ENCODE results near the gene FGF19. TPM values are rescaled to one million over a fixed set of nuclear protein-coding genes. Genes with fewer than 3 reads are reported as not detected.

The FGF19 gene
- total and polyA plus RNA-seq, 2 donors (not counting 1 experiment from before 2014, with no cell fraction given): not detected

- POLR2A ChIA-PET: no interaction called here
- H3K4me2 ChIP-seq (replicated peaks; ENCODE audit: low read depth, low read length, poor library complexity, severe bottlenecking): no peak overlapping the region
- Mint-ChIP-seq H3K9me3 (ENCODE audit: insufficient read depth) (no peaks in the 10 kb centered on the region), H3K27me3 (peaks cover 6% of the 10 kb centered on the region), H3K4me1 (peaks cover 20% of the 10 kb centered on the region), H3K4me3 (no peak overlapping the region), H3K27ac (no peak overlapping the region)
- CTCF ChIA-PET: no interaction called here
- H3K79me2 ChIP-seq (ENCODE audit: control insufficient read depth, insufficient read depth, low read length): peaks cover 26% of the 10 kb centered on the region
- H3K9ac ChIP-seq (ENCODE audit: low read length): no peak overlapping the region
- peaks cover 0 to 3% (median 0%) of the 10 kb centered on the region in 4 experiments for H3K27me3 ChIP-seq (replicated peaks in 1 of 4; ENCODE audit: control extremely low read depth in 1 of 4, control insufficient read depth in 3 of 4, insufficient read depth in 4 of 4, low read length in 3 of 4)
- TF ChIP-seq EZH2 (IDR thresholded peaks at IDR 0.05; ENCODE audit: borderline replicate concordance, insufficient read depth, low read depth, low read length, poor library complexity, severe bottlenecking) (no peak), CTCF (IDR thresholded peaks at IDR 0.05) (no peak)
- intact Hi-C loops (cut with micrococcal nuclease): loop anchor here (10.0 kb wide), 2 partner anchors 383 to 773 kb away; partner anchors contain the start of genes IGHMBP2, MRPL21 and MYEOV
- H3K36me3 ChIP-seq (replicated peaks in 1 of 2; ENCODE audit: control extremely low read depth in 1 of 2, control insufficient read depth in 1 of 2, extremely low read depth in 1 of 2, insufficient read depth in 2 of 2, low read length in 1 of 2): peaks cover 0 to 2% of the 10 kb centered on the region in 2 experiments
- DNase-seq (no peak), ATAC-seq (ENCODE audit: low read depth) (no peak)
- H3K9me3 ChIP-seq (ENCODE audit: control extremely low read depth in 1 of 3, control insufficient read depth in 2 of 3, insufficient read depth in 1 of 3, low read length in 2 of 3): no peaks in the 10 kb centered on the region
- H3K4me1 ChIP-seq (ENCODE audit: control insufficient read depth in 2 of 2, insufficient read depth in 2 of 2, low read length in 2 of 2): peaks cover 20 to 23% of the 10 kb centered on the region in 2 donors
- no peak overlapping the region for H3K27ac ChIP-seq (ENCODE audit: low read length in 2 of 2)
- WGBS (ENCODE audit: insufficient coverage): no CpG with 5 or more reads among the region's 2 CpGs
- no peak overlapping the region for H2AFZ ChIP-seq (ENCODE audit: insufficient read depth, low read depth, low read length, poor library complexity, severe bottlenecking)
- H4K20me1 ChIP-seq (ENCODE audit: control insufficient read depth, insufficient read depth, low read length, poor library complexity, severe bottlenecking): peaks cover 17% of the 10 kb centered on the region
- H3K4me3 ChIP-seq (ENCODE audit: control extremely low read depth in 1 of 5, extremely low read depth in 1 of 5, insufficient read depth in 1 of 5, low read depth in 2 of 5, low read length in 4 of 5): no peak overlapping the region
Observed at GRCh38 chr11:69677749-69678148, 26.1 kb downstream of the FGF19 start.
